GM12874 (cell line): Measurements from ENCODE around the gene SASH3.

Experiments used
- TF ChIP-seq, protein P1 (sequence below): IDR thresholded peaks from 2 replicates; pipeline ENCODE4 v1.5.1; 2011; ENCODE audit warnings: low read depth, mild to moderate bottlenecking, control low read depth, low read length, moderate library complexity; ENCODE audit not compliant: insufficient read depth

SASH3 gene

GRCh38 chrX:129795584-129795983 lies 15.8 kb downstream of the SASH3 start:
- TF ChIP-seq, protein P1, sequence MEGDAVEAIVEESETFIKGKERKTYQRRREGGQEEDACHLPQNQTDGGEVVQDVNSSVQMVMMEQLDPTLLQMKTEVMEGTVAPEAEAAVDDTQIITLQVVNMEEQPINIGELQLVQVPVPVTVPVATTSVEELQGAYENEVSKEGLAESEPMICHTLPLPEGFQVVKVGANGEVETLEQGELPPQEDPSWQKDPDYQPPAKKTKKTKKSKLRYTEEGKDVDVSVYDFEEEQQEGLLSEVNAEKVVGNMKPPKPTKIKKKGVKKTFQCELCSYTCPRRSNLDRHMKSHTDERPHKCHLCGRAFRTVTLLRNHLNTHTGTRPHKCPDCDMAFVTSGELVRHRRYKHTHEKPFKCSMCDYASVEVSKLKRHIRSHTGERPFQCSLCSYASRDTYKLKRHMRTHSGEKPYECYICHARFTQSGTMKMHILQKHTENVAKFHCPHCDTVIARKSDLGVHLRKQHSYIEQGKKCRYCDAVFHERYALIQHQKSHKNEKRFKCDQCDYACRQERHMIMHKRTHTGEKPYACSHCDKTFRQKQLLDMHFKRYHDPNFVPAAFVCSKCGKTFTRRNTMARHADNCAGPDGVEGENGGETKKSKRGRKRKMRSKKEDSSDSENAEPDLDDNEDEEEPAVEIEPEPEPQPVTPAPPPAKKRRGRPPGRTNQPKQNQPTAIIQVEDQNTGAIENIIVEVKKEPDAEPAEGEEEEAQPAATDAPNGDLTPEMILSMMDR = no peak

GRCh38 chrX:129797251-129797906 lies 17.6 kb downstream of the SASH3 start:
- TF ChIP-seq, protein P1 = no peak

DNA sequence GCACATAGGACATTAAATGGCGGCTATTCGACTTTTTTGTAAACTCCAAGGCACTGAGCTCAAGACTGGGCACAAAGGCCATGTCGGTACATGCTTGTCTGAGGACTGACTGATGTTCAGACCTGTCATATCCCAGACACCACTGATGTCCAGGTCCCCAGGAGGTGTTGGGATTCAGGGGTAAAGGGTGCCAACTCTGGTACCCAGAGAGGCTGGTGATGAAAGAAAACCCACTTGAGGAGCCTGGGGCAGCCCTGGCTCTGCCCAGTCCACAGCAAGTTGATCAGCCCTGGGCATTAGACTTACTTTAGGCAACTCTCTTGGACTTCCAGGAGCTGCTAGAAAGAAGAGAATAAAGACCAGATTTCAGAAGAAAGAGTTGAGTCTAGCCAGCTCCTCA lies 18.7 kb downstream of the SASH3 start:
- TF ChIP-seq, protein P1 = no peak

GRCh38 chrX:129798888-129799287 lies 19.1 kb downstream of the SASH3 start:
- TF ChIP-seq, protein P1 = no peak

- TF ChIP-seq, protein P1 = no peak
Measured at GRCh38 chrX:129800186-129800585, 20.4 kb downstream of the SASH3 start.

GRCh38 chrX:129802863-129803262 lies 23.1 kb downstream of the SASH3 start:
- TF ChIP-seq, protein P1 = no peak

DNA sequence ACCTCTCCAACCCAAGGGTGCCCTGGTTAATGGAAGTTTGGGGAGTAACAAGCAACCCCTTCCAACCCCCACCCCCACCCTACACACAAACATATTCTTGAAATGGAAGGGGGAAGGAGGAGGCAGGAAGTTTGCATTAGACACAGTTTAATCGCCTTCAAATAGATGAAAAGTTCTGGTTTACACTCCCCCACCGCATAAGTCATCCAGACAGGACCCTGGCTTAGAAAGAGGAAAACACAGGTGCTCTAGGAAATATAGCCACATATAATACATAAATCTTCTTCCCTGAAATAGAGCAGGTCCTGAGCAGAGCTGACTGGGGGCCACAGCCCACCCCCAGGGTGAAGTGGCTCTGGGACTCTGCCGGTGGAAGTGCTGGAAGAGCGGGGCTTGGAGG lies 25.1 kb downstream of the SASH3 start:
- TF ChIP-seq, protein P1 = no peak
